IPS DF 19.7 (cell line): ENCODE results near the gene ATP2A1.
"Not testable (repeated sequence)": the region's sequence is repeated elsewhere in the genome, so short reads cannot be mapped to it uniquely, and the experiment has no call there.

Experiments used
- DNase-seq: peaks from one replicate; pipeline ENCODE4 v3.0.0-alpha.2; 2013; ENCODE audit warnings: low read depth, low spot score

Gene ATP2A1

DNA sequence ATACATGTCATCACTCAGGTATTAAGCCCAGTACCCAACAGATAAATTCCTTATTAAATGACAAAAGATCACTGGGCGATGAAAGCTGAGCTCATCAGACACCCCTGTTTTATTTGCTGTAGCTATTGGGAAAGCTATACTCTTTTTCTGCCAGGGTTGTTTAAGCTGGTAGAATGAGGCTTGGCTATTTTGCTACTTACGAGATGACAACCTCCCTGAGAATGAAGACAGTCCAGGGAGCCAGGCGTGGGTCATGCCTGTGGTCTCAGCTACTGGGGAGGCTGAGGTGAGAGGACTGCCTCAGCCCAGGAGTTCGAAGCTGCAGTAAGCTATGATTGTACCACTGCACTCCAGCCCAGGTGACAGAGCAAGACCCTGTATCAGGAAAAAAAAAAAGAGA, 19.0 kb upstream of the ATP2A1 start:
- no peak for DNase-seq

DNA sequence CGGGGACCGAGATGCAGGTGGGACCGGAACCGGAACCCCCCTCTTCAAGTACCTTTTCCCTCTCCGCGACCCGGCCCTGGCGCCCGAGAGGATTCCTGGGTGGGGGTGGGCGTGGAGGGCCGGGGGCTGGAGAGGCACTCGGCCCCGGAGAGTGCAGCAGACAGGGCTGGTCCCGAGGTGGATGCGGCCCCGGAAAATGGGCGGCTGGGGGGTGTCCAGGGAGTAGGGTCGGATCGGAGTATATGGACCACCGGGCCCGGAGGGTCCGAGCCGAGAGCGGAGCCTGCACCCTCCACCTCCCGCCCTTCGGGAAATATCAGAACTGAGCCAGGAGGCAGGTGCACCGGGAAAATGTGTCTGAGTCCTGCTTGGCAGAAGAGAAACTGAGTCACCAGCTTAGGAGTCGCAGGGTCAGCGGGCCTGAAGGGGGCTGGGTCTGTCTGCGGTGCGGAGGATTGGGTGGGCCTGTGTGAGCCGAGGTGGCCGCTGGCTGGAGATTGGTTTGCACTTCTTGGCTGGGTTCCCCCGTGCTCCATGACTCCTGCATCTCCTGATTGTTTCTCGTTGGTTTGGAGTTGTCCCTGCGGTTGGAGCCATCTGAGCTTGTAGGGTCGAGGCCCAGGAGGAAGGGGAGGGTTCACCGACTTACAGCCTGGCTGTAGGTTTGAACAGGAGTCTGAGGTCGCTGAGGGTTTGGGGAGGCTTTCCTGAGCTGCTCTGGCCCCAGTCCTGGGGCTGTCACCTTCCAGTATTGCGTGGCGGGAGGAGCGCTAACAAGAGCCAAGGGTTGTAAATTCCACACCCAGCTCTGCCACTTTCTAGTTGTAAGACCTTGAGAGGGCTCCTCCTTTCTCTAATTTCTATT, 14.1 kb upstream of the ATP2A1 start:
- no peak for DNase-seq

DNA sequence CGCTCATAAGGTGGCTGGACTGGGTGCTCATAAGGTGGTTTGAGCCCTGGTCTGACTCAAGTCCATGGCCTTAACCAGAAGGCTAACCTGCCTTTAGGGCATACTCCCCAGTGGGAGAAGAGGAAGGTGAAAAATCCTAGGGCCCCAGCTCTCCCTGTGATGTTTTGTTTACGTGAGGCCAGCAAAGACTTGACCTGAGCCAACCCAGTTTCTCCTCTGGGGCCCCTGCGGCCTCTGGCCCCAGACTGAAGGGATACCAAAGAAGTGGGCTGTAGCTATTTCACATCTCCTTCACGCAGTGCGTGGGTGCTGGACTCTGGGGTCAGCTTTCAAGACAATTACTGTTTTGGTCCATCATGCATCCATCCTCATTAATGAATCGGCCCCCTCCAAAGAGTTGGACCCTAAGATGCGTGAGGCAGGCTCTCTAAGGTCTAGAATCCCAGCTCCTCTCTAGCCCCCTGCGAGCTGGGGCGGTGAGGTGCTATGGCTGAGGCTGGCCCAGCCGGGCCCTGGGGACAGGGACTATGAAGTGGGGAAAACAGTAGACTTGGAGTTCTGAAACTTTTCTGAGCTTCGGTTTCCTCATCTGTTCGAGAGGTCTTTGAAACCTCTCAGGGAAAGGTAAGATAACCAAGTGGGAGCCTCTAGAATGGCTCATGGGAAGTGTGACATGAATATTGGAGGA, 13.1 kb upstream of the ATP2A1 start:
- DNase-seq: no peak

DNA sequence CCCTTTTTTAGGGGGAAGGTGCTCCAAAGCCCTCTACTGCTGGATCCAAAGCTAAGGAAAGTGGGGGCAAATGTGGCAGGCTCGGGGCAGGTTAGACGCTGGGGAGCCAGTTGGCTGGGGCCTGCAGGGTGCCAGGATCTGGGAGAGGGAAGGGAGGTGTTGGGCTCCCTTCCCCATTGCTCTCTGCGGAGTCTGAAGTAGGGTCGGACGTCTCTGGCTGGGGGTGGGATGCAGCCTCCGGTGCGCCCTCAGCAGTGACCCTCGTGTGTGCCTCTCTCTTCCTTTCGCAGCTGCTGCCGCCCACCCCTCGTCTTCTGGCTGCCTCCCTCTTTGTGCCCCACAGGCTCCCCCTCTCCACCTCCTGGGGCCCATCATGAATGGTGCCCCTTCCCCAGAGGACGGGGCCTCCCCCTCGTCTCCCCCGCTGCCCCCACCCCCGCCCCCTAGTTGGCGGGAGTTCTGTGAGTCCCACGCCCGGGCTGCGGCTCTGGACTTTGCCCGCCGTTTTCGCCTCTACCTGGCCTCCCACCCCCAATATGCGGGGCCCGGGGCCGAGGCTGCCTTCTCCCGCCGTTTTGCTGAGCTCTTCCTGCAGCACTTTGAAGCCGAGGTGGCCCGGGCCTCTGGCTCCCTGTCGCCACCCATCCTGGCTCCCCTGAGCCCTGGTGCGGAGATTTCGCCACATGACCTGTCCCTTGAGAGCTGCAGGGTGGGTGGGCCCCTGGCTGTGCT, 12.4 kb upstream of the ATP2A1 start:
- DNase-seq: no peak

DNA sequence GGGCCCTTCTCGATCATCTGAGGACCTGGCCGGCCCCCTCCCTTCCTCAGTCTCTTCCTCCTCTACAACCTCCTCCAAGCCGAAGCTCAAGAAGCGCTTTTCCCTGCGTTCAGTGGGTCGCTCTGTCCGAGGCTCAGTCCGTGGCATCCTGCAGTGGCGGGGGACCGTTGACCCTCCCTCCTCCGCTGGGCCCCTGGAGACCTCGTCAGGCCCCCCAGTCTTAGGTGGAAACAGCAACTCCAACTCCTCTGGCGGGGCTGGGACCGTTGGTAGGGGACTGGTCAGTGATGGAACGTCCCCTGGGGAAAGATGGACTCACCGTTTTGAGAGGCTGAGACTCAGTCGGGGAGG, 11.9 kb upstream of the ATP2A1 start:
- DNase-seq: no peak

DNA sequence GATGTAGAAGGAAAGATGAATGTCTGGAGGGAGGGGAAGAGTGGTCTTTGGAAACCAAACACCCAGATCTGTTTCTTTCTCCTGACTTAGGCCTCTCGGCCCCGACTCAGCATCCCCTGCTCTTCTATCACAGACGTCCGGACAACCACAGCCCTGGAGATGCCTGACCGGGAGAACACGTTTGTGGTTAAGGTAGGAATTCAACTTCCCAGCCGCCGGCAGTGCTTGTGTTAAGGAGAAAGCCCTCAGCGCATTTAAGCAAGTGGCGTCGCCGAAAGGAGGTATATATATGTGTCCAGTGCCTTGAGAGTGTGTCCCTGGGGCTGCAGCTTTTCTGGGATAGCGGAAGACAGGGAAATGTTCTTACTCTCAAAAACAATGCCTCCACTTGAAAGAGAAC, 11.0 kb upstream of the ATP2A1 start:
- DNase-seq: no peak

DNA sequence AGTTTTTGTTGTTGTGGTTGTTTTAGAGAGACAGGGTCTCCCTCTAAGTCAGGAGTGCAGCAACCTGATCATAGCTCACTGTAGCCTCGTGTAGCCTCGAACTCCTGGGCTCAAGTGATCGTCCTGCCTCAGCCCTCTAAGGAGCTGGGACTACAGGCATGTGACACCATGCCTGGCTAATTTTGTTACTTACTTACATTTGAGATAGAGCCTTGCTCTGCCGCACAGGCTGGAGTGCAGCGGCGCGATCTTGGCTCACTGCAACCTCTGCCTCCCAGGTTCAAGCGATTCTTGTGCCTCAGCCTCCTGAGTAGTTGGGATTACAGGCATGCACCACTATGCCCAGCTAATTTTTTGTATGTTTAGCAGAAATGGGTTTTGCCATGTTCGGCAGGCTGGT, 10.6 kb upstream of the ATP2A1 start:
- DNase-seq: not testable (repeated sequence)

DNA sequence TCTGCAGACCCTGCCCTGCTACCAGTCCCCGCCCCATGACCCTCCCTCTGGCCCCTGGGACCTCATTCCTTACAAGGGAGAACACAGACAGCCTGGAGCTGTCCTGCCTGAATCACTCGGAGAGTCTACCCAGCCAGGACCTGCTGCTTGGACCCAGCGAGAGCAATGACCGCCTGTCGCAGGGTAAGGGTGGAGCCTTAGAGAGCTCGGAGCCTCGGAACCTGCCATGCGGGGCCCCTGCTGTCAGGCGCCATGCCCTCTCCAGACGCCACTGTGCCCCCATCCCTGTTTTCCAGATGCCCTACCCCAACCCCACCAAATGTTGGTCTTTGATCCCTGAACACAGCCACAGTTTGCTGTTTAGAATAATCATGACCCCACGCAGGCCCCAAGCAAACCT, 9.1 kb upstream of the ATP2A1 start:
- DNase-seq: no peak

DNA sequence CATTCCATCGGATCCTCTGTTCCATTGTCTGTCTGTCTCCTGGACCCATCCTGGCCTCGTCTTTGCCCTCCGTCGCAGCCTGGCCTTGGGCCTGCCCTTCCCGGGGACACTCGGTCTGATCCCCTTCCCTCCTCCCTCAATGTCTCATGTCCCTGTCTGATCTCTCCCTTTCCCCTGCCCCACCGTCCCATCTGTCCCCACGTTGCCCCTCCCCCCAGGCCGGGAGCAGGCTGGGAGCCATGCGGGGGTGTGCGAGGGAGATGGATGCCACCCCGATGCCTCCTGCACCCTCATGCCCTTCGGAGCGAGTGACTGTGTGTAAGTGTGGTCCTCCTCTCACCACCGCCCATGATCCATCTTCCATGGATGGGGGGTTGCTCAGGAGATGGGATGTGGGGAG, 5.3 kb upstream of the ATP2A1 start:
- no peak for DNase-seq

DNA sequence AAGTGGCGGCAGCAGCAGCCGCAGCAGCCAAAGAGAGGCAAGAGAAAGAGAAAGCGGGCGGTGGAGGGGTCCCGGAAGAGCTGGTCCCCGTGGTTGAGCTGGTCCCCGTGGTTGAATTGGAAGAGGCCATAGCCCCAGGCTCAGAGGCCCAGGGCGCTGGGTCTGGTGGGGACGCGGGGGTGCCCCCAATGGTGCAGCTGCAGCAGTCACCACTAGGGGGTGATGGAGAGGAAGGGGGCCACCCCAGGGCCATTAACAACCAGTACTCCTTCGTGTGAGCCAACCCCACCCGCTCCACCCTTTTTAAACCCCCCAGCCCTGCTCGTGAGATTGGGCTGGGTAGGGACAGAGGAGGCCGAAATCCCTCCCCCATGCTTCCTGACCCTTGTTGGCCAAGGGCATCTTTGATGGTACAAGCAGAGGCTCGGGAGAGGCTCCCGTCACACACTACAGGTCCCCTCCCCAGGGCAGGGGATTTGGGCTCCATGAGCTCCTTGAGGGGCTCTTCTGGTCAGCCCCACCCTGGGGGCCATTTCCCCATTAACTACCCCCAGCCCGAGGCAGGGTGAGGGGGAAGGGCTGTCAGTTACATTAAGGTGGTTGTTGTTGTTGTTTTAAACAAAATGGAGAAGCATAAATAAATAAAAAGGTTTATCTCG, 4.6 kb upstream of the ATP2A1 start:
- DNase-seq: no peak

DNA sequence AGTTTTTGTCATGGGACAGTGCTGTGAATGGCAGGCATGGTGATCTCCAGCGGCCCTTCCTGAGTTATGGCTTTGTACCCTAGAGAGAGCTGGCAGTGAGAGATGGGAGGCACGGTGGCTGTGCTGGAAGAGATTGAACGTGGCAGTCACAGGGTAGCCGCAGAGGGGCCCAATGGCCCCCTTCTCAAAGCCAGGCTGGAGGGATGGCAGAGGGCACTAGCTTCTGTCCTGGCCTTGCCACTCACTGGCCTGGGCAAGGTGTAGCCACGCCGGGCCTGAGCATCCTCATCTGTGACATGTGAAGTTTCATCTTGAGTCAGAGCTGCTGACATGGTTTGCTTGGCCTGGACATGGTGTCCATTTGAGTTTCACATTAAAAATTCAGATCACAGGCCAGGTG, 3.9 kb upstream of the ATP2A1 start:
- DNase-seq: no peak

DNA sequence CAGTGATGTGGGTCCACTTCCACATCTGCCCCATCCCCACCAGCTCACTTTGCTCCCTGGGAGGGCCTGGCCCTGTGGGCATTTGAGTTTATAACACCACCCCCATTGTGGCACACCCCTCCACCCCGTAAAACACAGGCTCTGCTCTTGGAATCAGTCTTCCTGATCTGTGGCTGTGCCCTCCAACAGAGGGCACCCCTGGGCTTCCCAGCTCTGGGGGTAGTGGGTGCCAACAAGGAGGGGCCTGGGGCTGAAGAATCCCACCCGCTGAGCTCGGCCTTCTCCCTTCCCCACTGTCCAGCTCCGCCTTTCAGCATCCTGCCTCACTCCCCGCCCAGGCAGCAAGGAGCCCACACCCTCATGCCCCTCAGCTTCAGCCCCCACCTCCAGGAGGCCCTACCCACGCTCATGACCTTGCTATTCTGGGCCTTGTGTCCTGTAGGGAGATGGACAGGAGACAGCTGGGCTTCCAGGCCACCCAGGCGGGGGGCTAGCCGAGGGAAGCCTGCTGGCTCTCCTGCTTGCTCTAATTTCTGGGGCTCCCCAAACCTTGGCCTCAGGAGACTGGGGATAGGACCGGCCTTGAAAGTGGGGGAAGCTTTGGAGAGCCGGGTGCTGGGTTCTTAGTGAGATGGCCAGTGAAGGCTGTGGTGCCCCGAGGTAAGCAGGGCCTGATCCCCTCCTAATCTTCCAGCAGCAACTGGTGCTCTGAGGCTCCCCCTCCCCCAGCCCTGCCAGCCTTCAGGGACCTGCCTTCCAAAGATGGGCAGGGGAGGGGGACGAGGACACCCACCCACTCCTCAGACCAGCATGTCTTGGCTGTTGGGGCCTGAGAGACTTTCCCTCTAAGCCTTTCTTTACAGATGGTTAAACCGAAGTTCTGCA, 2.9 kb upstream of the ATP2A1 start:
- no peak for DNase-seq

DNA sequence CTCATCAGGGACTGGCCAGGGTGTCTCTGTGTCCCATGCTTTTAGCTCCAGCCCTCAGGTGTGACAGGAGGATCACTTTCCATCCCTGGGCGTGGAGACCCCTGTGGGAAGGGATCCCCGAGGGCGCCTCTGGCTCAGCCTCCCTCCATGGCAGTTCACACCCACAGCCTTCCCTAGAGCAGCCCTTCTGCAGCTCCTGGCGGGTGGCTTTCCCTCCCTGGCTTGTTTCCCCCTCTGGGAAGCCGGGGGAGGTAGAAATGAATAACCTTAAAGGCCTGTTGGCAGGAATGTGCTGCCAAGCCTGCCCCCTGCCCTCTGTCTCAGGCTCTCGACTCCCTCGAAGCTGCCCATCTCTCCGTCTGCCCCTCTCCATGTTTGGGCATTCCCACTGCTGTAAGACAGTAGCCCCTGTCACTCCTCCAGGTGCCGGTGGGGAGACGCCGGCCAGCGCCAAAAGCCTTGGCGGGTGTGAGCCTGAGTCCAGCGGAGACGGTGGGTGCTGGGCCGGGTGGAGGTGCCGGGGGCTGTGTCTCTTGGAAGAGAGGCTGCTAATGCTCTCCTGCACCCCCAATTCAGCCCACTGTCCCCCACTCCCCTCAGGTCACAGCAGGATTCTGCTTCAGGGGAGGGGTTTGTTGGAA, 2.1 kb upstream of the ATP2A1 start:
- no peak for DNase-seq

DNA sequence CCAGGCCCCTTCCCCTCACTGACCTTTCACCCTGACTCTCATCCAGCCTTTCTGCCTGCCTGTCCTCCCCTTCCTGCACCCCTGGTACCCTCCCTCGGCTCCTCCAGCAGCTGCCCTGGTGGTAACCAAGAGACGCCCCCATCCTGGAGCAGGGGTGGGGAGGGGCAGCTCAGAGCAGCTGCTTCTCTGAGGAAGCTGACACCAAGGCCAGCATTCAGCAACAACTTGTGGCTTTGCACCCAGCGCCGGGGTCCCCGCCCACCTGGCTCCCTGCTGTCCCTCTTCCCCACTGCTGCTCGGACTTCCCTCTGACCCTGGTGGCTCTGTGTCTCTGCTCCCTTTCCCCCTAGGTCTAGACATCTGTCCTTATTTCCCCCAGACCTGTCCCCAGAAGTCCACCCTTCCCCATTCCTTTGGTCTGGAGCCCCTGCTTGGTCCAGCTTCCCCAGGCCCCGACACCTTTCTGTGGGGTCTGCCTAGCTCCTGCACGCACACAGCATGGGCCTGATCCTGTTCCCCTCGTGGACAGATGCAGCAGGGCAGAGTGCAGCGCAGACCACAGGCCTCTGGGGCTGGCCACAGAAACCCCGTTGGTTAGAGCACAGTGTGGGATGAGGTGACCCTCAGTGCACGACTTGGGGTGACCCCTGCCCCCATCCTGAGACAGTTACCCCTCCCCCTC, 1.2 kb upstream of the ATP2A1 start:
- no peak for DNase-seq

DNA sequence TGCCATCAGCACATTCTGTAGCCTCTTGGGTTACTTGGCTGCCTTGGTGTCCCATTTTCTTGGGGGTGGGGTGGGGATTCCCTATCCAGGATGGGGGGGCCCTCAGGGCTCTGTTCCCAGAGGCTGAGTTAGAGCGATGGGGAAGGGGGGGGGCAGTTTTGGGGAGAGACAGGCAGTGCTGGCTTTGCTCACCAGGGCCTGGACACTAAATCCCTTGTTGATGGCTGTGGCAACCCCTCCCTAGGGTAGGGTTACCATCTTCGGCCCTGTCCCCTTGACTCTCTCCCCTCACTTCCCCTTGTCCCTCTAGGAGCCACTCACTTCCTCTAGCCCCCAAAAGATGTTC, 660 bp upstream of the ATP2A1 start:
- DNase-seq: no peak

DNA sequence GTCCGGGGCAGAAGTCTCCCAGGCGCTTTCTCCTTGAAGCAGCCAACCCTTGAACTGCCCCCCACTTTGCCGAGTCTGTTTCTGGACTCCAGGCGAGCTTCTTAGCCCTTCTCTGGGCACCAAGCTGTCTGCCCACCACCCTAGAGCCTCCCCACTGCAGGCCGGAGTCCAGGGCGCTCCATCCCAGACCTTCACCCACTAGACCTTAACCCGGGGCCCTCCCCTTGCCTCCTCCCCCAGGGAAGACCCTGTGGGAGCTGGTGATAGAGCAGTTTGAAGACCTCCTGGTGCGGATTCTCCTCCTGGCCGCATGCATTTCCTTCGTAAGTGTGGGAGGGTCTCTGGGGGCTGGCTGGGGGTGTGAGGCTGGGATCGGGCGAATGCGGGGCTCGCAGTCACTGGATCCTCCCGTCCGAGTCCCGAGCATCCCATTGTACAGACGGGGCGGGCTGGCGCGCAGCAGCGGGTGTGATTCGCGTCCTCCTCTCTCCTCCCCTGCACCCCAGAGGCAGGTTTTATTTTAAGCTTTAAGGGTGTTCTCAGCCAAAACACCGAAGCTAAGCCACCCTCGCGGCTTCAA, 1.1 kb downstream of the ATP2A1 start:
- DNase-seq: no peak

DNA sequence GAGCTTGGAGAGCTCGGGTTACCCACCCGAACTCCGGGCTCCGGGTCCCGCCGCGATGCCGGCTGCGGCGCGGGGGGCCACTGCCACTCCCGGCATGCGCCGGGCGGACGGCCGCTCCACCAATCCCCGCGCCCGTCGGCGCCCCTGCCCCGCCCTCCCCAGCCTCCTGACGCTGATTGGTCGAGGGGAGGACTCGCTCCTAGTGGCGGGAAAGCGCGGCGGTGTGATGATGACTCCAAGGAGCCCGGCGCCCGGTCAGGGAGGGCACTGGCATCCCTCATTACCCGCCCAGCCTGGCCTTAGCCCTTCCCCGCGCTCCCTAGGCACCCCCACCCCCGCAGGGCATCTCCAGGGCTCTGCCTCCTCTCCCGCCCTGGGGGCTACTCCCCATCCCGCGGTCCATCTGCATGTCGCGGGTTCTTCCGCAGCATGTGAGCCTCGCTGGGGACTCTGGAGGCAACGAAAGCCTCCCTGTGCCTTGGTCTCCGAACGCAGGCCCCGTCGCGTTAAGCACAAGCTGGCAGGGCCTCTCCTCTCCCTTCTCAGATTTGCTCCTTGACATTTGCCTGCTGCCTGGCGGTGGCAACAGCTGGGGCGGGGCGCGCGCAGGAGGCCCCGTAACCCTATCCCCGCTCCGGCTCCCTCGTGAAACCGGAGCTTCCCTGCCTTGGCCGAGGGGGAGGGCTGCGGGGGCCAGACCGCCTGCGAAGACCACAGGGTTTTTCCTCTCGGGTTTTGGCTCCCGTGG, 1.7 kb downstream of the ATP2A1 start:
- DNase-seq: no peak

DNA sequence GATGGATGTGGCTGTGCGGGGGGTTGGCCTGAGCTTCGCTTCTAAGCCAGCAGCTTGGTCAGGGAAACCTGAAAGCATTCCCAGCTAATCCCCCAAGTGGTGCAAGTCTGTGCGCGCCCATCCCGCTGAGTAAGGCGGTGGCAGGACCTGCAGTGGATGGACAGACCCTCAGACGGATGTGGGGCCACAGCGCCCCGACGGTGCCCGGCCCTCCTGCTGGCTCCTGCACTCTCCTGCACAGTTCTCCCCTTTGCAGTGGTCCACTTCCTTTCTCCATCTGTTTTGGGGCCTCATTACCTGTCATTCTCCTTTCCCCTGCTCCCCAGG, 2.3 kb downstream of the ATP2A1 start:
- no peak for DNase-seq

DNA sequence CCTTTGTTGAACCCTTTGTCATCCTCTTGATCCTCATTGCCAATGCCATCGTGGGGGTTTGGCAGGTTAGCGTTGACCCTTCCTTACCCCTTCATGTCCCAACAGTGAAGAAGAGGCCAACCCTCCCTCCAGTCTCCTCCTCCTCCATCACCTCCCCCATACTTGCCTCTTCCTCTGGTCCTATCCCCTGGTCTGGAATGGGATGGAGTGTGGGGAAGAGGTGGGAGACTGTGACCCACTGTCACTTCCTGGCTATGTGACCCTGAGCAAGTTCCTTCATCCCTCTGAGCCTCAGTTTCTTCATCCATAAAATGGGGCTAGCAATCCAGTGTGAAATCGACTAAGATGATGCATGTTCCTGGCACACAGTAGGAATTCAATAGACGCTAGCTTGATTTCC, 2.7 kb downstream of the ATP2A1 start:
- no peak for DNase-seq
